NCI-H345 (cell line): ENCODE results near the gene TMEM38A.
"Not testable (repeated sequence)": the region's sequence is repeated elsewhere in the genome, so short reads cannot be mapped to it uniquely, and the experiment has no call there.

ENCODE experiments used
- DNase-seq: peaks from one replicate; lab custom pipeline; 2025; lab: John Stamatoyannopoulos, UW

Gene TMEM38A

DNA sequence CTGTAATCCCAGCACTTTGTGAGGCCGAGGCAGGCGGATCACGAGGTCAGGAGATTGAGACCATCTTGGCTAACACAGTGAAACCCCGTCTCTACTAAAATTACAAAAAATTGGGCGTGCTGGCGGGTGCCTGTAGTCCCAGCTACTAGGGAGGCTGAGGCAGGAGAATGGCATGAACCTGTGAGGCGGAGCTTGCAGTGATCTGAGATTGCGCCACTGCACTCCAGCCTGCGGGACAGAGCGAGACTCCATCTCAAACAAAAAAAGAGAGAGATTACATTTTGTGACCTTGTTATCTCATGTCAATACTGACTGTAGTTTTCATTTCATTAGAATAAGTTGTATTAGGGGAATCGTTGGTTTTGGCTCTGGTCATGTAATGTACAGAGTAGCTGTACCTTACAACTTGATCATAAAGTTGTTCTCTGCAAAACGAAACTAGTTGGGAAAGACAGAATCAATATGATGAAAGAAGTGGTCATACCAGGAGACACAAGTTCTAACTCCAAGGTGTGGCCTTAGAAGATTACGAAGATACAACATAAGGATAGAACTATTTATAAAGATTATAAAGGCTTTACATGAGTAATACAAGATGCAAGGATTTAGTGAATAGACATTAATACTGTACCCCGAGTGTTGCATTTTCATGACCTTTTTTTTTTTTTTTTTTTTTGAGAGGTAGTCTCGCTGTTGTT lies 15.3 kb downstream of the TMEM38A start:
- DNase-seq = no peak

DNA sequence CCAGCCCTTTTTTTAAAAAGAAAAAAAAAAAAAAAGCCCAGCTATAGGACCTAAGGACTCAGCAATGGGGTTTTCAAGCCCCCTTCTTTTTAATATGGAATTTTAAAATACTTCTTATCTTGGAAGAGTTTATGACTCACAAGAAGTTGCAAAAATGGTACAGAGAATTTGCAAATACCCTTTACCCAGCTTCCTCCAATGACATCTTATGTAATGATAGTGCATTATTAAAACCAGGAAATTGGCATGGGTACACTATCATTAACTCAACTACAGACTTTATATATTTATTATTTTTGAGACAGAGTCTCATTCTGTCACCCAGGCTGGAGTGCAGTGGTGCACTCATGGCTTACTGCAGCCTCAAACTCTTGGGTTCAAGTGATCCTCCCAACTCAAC lies 16.1 kb downstream of the TMEM38A start:
- no peak for DNase-seq

DNA sequence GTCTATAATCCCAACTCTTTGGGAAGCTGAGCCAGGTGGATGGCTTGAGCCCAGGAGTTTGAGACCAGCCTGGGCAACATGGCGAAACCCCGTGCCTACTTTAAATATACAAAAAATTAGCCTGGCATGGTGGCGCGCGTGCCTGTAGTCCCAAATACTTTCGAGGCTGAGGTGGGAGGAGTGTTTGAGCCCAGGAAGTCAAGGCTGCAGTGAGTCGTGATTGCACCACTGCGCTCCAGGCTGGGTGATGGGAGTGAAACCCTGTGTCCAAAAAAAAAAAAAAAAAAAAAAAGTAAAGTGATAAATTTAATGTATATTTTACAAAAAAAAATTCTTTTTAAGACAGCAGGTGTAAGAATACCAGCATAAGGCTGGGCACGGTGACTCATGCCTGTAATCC lies 17.6 kb downstream of the TMEM38A start:
- no peak for DNase-seq

DNA sequence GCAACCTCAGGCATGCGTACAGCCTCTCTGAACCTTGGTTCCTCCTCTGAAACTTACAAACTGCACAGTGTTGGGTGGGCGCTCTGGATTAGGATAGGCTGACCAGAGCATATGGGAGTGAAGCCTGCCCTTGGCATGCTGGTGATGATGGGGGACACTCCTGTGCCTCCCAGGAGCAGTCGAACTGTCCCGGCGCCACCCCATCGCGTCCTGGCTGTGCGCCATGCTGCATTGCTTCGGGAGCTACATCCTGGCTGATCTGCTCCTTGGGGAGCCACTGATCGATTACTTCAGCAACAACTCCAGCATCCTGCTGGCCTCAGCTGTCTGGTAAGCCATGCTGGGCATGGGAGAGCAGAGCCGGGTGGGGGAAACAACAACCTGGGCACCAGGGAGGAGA lies 18.9 kb downstream of the TMEM38A start:
- DNase-seq = no peak

DNA sequence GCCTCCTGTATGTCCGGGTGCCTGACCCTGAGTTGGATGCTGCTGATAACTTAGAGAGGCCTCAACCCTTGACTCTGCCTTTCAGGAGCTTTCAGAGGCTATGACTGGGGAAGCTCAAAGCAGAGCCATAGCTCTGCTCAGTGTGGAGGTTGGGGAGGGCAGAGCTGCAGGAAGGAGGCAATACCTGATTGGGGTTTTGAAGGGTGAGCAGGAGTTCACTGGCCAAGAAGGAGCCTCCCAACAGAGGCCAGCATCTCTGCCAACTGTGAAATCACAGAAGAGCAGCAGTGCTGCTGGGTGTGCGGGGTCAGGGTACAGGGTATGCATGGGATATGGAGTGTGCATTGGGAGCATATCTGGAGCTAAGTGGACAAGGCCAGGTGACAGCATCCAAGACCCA lies 21.6 kb downstream of the TMEM38A start:
- DNase-seq = no peak

DNA sequence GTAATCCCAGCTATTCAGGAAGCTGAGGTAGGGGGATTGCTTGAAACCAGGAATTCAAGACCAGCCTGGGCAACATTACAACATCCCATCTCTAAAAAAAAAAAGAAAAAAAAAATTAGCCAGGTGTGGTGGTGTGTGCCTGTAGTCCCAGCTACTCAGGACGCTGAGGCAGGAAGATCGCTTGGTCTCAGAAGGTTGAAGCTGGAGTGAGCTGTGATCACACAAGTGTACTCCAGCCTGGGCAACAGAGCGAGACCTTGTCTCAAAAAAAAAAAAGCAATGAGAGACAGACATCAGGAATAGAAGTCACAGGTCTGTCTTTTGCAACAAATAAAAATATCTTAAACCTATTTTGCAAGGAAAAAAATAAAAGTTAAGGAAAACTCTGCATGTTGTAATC lies 23.3 kb downstream of the TMEM38A start:
- DNase-seq = no peak

DNA sequence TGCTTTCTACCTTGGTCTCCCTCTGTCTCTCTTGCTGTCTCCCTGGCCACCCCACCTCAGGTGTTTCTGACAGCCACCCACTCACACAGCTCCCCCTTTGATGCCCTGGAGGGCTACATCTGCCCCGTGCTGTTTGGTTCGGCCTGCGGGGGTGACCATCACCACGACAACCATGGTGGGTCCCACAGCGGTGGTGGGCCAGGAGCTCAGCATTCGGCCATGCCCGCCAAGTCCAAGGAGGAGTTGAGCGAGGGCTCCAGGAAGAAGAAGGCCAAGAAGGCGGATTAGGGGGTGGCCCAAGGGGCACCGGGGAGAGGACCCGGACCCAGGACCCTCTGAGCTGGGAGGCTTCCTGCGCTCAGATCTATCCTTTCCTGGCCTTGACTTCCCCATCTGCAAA lies 27.1 kb downstream of the TMEM38A start:
- DNase-seq = no peak

DNA sequence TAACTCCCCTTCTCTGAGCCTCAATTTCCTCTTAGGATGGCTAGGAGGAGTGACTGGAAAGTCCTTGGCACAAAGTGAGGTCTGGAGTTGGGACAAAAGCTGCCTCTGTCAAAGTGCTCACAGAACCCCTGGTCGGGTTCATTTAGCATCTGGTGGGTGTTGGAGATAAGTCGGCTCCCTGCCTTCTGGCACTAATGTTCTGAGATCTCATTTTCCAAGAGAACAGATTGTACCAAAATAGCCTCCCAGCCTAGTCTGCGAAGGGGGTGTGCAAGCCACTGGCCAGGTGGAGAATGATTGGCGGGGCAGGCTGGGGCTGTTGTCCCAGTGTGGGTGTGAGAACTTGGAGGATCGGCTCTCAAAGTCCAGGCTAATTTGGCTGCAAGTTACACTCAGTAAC lies 38.0 kb downstream of the TMEM38A start:
- no peak for DNase-seq

DNA sequence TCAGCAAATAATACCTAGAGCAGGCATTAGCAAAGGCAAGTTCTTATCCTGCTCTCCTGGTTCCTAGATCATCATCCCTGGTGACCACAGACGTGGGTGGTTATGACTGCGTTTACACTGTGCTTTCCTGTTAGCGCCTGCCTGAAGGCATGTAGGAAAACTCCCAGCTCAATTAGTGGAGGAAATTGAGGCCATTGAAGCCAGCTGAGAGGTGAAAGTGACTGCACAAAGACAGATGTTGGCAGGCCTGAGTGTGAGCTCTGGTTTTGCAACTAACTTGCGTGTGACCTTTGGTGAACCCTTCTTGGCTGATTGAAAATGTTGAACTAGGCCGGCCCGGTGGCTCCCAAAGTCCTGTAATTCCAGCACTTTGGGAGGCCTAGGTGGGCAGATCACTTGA lies 41.2 kb downstream of the TMEM38A start:
- no peak for DNase-seq

DNA sequence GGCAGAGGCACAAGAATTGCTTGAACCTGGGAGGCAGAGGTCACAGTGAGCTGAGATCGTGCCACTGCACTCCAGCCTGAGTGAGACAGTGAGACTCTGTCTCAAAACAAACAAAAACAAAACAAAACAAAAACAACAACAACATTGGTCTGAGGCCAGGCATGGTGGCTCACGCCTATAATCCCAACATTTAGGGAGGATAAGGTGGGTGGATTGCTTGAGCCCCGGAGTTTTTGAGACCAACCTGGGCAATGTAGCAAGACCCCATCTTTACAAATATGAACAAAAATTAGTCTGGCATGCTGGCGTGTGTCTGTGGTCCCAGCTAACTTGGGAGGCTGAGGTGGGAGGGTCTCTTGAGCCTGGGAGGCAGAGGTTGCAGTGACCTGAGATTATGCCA lies 42.7 kb downstream of the TMEM38A start:
- no peak for DNase-seq

DNA sequence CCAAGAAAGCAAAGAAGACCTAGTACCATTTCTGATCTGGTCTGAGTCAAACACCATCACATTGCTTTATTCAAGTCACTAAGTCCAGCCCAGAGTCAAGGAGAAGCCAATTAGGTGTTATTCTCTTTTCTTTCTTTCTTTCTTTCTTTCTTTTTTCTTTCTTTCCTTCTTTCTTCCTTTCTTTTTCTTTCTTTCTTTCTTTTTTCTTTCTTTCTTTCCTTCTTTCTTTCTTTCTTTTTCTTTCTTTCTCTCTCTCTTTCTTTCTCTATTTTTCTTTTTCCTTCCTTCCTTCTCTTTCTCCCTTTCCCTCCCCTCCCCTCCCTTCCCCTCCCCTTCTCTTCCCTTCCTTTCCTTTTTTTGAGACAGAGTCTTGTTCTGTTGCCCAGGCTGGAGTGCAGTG lies 49.9 kb downstream of the TMEM38A start:
- not testable (repeated sequence) for DNase-seq

DNA sequence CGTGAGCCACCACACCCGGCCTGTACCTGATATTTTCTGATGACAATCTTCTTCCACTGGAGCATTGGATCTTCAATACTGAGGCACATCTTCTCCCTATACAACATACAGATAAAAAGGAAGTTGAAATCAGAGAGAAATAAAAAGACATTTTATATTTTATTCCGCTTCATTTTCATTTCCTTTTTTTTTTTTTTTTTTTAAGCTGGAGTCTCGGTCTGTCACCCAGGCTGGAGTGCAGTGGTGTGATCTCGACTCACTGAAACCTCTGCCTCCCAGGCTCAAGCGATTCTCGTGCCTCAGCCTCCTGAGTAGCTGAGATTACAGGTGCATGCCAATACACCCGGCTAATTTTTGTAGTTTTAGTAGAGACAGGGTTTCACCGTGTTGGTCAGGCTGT lies 51.4 kb downstream of the TMEM38A start:
- DNase-seq = not testable (repeated sequence)

DNA sequence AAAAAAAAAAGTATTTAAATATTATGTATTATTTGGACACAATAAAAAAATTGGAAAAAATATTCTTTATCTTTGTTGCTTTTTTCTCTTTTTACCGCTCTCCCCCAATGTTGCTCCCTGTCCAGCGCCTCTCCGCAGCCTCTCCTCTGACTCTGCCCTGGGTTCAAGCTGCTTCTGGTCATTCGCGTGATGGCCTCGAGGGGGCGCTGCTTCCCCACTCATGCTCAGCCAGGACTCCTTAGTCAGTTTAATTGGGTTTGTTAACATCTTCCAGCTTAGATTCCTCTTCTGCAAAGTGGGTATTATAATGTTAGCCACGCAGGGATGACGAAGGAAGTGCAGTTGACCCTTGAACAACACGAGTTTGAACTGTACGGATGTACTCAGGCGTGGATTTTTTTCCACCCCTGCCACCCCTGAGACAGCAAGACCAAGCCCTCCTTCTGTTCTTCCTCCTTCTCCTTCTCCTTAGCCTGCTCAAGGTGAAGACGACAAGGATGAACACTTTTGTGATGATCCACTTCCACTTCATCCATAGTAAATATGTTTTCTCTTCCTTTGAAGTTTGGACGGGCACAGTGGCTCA lies 53.9 kb downstream of the TMEM38A start:
- peak; percentile 45 for DNase-seq

DNA sequence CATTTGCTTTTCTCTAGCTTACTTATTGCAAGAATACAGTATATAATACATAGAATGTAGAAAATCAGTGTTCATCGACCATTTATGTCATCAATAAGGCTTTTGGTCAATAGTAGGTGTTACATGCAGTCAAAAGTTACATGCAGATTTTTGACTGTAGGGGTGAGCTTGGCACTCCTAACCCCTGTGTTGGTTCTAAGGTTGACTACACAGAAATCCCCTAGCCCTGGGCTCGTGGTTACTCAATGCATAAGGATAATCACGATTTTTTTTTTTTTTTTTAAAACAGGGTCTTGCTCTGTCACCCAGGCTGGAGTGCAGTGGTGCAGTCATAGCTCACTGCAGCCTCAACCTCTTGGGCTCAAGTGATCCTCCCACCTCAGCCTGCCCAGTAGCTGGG lies 54.7 kb downstream of the TMEM38A start:
- DNase-seq = no peak

DNA sequence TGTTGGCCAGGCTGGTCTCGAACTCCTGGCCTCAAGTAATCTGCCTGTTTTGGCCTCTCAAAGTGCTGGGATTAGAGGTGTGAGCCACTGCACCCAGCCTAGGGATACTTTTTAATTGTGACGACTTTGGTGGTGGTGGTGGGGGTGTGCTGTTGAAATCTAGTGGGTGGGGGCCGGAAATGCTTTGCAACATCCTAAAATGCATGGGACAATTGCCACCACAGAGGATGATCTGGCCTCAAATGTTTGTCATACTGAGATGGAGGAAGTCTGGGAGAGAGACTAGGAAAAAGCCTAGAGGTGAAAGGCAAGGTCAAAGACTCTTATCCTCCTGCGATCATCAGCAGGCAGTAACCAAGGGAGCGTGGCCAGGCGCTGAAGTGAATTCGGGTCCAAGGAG lies 60.1 kb downstream of the TMEM38A start:
- no peak for DNase-seq

DNA sequence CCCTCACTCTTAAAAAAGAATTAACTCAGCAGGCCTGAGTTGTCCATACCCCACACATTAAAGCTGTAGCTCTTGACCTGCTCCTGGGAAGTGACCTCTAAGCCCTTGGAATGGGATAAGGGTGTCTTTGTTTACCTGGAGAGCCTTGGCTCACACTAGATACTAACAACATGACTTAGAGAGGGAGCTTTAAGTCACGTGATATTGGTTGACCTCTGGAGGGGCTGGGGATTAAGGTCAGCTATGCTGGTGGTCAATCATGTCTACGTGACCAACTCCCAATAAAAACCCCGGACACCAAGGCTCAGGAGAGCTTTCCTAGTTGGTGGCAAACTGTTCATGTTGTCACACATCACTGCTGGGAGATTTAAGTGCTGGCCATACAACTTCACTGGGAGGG lies 61.7 kb downstream of the TMEM38A start:
- no peak for DNase-seq

DNA sequence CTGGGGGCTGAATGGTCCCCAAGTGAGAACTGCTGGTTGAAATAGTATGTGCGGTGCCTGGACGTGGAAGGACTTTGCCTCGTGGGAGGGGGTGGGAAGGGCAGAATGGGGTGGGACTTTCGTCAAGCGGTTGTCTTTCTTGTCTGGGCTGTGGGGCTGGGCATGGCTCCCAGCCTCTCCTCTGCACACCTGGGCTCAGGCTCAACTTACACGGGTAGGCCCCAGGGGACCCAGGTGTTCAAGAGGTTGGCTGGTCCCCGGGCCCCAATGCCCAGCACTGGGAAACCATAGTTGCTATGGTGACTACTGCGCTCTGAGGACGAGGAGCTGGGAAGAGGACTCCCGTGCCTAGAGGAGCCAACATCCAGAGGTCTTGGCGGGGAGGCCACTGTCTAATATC lies 66.0 kb downstream of the TMEM38A start:
- DNase-seq = no peak

DNA sequence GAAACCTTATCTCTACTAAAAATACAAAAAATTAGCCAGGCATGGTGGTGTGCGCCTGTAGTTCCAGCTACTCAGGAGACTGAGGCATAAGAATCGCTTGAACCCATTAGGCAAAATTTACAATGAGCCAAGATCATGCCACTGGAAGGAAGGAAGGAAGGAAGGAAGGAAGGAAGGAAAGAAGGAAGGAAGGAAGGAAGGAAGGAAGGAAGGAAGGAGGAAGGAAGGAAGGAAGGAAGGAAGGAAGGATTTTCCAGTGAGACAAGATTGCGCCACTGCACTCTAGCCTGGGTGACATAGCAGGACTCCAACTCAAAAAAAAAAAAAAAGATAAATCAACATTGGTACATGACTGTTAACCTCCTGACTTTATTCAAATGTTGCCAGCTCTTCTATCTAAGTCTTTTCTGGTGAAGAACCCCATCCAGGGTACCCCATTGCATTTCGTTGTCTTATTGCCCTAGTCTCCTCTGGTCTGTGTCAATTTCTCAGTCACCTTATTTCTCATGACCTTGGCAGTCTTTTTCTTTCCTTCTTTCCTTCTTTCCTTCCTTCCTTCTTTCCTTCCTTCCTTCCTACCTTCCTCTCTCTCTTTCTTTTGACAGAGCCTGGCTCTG lies 74.8 kb downstream of the TMEM38A start:
- DNase-seq = not testable (repeated sequence)

DNA sequence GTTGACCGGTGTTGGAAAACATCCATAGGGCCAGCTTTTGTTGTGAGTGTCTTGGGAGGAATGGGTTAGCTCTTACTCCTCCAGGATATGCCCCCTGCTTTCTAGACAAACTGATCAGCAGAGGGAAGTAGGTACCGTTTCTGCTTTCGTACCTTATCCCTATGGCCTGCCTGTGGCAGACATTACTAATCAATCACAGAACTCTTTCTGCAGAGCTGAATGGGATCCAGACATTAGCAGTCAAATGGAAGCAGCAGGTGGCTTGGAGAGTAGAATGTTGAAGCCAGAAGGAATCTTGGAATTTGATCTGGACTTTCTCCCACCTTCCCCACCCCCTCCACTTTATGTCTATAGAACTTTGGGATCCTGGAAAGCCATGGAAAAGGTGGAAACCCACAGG lies 75.8 kb downstream of the TMEM38A start:
- no peak for DNase-seq

DNA sequence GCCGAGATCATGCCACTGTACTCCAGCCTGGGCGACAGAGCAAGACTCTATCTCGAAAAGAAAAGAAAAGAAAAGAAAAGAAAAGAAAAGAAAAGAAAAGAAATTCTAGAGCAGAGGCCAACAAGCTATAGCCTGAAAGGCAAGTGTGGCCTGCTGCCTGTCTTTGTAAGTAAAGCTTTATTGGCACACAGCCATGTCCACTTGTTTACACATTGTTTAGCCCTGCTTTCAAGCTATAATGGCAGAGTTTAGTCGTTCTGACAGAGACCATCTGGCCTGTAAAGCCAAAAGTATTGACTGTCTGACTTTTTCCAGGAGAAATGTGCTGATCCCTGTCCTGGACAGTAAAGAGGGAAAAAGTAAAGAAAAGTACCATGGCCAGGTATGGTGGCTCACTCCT lies 77.0 kb downstream of the TMEM38A start:
- peak; percentile 63 for DNase-seq

DNA sequence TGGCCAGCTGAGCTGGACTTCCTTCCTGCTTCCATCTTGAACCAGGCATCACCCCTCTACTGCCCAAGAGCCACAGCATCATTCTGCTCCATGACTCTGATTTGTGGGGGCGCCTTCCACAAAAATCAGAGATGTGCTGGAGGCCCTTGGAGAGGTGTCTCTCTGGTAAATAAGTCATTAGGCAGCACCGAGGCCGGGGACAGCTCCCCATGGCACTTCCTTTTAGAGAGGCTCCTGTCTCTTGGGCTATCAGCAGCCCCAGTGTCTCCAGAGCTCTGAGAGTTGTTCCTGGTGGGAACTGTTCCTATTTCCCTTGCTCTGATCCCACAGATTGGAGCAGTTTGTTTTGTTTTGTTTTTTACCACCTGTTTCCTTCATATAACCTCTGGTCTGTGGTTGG lies 78.6 kb downstream of the TMEM38A start:
- no peak for DNase-seq
